Transverse colon (tissue), 4 donors: ENCODE results near the gene TWF2. TPM values are rescaled to one million over a fixed set of nuclear protein-coding genes. Genes with fewer than 3 reads are reported as not detected.
A peak's percentile ranks its signal among the peaks of the same experiment; 100 is the strongest.

Experiments
- DNase-seq: peaks from one replicate; pipeline ENCODE4 v3.0.0-alpha.2; 2019
- H3K27ac ChIP-seq, 4 donors: fragments of 200-600 bp; sonication (generic); 2 replicates each; pipeline ENCODE4 v1.5.1; 2016 to 2018; ENCODE audit warnings: inconsistent platforms in 4 of 4
- H3K27me3 ChIP-seq: fragments of 200-600 bp; sonication (generic); 2 replicates; pipeline ENCODE4 v1.5.1; 2017; ENCODE audit warnings: inconsistent platforms
- H3K36me3 ChIP-seq, 4 donors: fragments of 200-600 bp; sonication (generic); 2 replicates each; pipeline ENCODE4 v1.5.1; 2017 to 2019; ENCODE audit warnings: inconsistent platforms in 4 of 4
- H3K4me1 ChIP-seq, 4 donors: fragments of 200-600 bp; sonication (generic); 2 replicates each; pipeline ENCODE4 v1.5.1; 2017 to 2020; ENCODE audit warnings: inconsistent platforms in 4 of 4
- H3K4me3 ChIP-seq, 4 donors: fragments of 200-600 bp; sonication (generic); 1 replicate in 1 of 4; 2 replicates in 3 of 4; pipeline versions ENCODE4 v1.5.1 to v1.6.1; 2017 to 2019; ENCODE audit warnings: inconsistent platforms in 4 of 4
- H3K9me3 ChIP-seq, 2 donors: fragments of 200-600 bp; sonication (generic); 2 replicates each; pipeline ENCODE4 v1.5.1; 2017 to 2019; ENCODE audit warnings: inconsistent platforms in 2 of 2
- CTCF ChIP-seq, 5 experiments: fragments of 200-600 bp in 3 of 5; fragments of 450-650 bp in 2 of 5; sonication (generic) in 3 of 5; IDR thresholded peaks; 1 replicate in 2 of 5; 2 replicates in 3 of 5; pipeline ENCODE4 v1.5.1; 2016 to 2017; ENCODE audit warnings: antibody characterized with exemption in 5 of 5, inconsistent platforms in 3 of 5, mild to moderate bottlenecking in 2 of 5, moderate library complexity in 1 of 5
- EP300 ChIP-seq: sonication (generic); formaldehyde crosslinking; IDR thresholded peaks from one replicate; pipeline ENCODE4 v1.6.1; 2017; ENCODE audit warnings: antibody characterized with exemption, low read depth
- POLR2A ChIP-seq: fragments of 450-650 bp; IDR thresholded peaks from one replicate; pipeline ENCODE4 v1.6.1; 2016; ENCODE audit warnings: antibody characterized with exemption, mild to moderate bottlenecking, moderate library complexity
- POLR2AphosphoS5 ChIP-seq, 3 donors: sonication (generic); formaldehyde crosslinking; IDR thresholded peaks; one replicate each; pipeline ENCODE4 v1.6.1; 2016; ENCODE audit warnings: antibody characterized with exemption in 3 of 3
- WGBS, 2 donors: methylation state at CpG; one replicate each; pipeline ENCODE4 v1.1.5; 2018; ENCODE audit warnings: low coverage in 1 of 2; 5-methylcytosine and 5-hydroxymethylcytosine counted together
- in situ Hi-C, 4 donors: fragments of 200-750 bp; cut with MboI; loops; one replicate each; pipeline versions ENCODE4 v1.15.0 to v1.15.1; 2017; ENCODE audit warnings: low sequenced_read_pairs in 3 of 4, low pct_ligation_motif_present in 1 of 4, low pct_unique_long_range_greater_than_20kb in 1 of 4
- intact Hi-C: fragments of 100-400 bp; cut with DNase I; formaldehyde crosslinking; loops from one replicate; pipeline ENCODE4 v1.15.1; 2023; ENCODE audit warnings: low total_unique reads
- total RNA-seq, 4 donors: library from RNA; depleted of rRNA; stranded (reverse); fragments of >200 nt; gene quantifications; one replicate each; pipeline ENCODE4 v1.1.0, GENCODE V29; 2016

Gene TWF2
- total RNA-seq, 4 donors from 2014 or later, result 29.9 to 82.7 (median 61.0) TPM

GRCh38 chr3:52218937-52219650 is 19.9 kb downstream of the TWF2 start:
- peak overlapping the region in 3 of 4 donors; percentile 8 to 87 (median 87) for H3K27ac ChIP-seq
- intact Hi-C loops, result loop anchor here (2.0 kb wide), 1 partner anchor 118 kb away; no protein-coding TSS in a partner anchor

GRCh38 chr3:52218454-52218853 is 20.5 kb downstream of the TWF2 start:
- in situ Hi-C loops (loop anchor here in 1 of 4 donors (5.0 kb wide), 1 partner anchor 124 kb away; no protein-coding TSS in a partner anchor), intact Hi-C loops (loop anchor here (2.0 kb wide), 1 partner anchor 118 kb away; no protein-coding TSS in a partner anchor)
- TF ChIP-seq POLR2AphosphoS5 (IDR thresholded peaks at IDR 0.05), result no peak
- DNase-seq, result peak; percentile 40
- H3K4me3 ChIP-seq, result no peak overlapping the region
- peaks cover 0 to 17% (median 7%) of the 10 kb centered on the region in 4 donors for H3K36me3 ChIP-seq
- no peaks in the 10 kb centered on the region for H3K9me3 ChIP-seq
- H3K27me3 ChIP-seq, result no peaks in the 10 kb centered on the region
- peaks cover 23 to 41% (median 30%) of the 10 kb centered on the region in 4 donors for H3K4me1 ChIP-seq
- WGBS, 2 donors, result 75% methylated on average over 8 of the region's 12 CpGs; no CpG with 5 or more reads in 1 of the 2 donors
- peak overlapping the region; percentile 81 to 88 (median 87) for H3K27ac ChIP-seq

More at GRCh38 chr3:52218937-52219650, 19.9 kb downstream of the TWF2 start:
- Histone ChIP-seq H3K4me3 (no peak overlapping the region), H3K27me3 (no peaks in the 10 kb centered on the region), H3K4me1 (peaks cover 23 to 41% (median 30%) of the 10 kb centered on the region in 4 donors), H3K9me3 (no peaks in the 10 kb centered on the region), H3K36me3 (peaks cover 0 to 11% (median 4%) of the 10 kb centered on the region in 4 donors)
- DNase-seq, result no peak
- 73% methylated on average over 6 of the region's 6 CpGs; no CpG with 5 or more reads in 1 of the 2 donors for WGBS, 2 donors
- in situ Hi-C loops, result loop anchor here in 1 of 4 donors (5.0 kb wide), 1 partner anchor 123 kb away; no protein-coding TSS in a partner anchor
- TF ChIP-seq EP300, result no peak
- TF ChIP-seq POLR2A, result no peak
- TF ChIP-seq POLR2AphosphoS5 (IDR thresholded peaks at IDR 0.05), result no peak
- TF ChIP-seq CTCF (IDR thresholded peaks at IDR 0.05), result no peak

- H3K9me3 ChIP-seq, result no peaks in the 10 kb centered on the region
- 77 to 100% methylated on average over 1 to 3 of the region's 3 CpGs for WGBS, 2 donors
These were observed 20.9 kb downstream of the TWF2 start for GRCh38 chr3:52218026-52218425.

GRCh38 chr3:52217409-52217805 is 21.6 kb downstream of the TWF2 start:
- TF ChIP-seq POLR2AphosphoS5 (IDR thresholded peaks at IDR 0.05), result no peak
- TF ChIP-seq POLR2A, result peak; percentile 7
- intact Hi-C loops, result no loop called here
- Histone ChIP-seq H3K9me3 (no peaks in the 10 kb centered on the region), H3K36me3 (peaks cover 0 to 28% (median 13%) of the 10 kb centered on the region in 4 donors), H3K27me3 (no peaks in the 10 kb centered on the region), H3K4me3 (no peak overlapping the region), H3K4me1 (peaks cover 23 to 41% (median 30%) of the 10 kb centered on the region in 4 donors), H3K27ac (peak overlapping the region; percentile 81 to 88 (median 87))
- no peak for DNase-seq
- 53% methylated on average over 10 of the region's 10 CpGs; no CpG with 5 or more reads in 1 of the 2 donors for WGBS, 2 donors
- in situ Hi-C loops, result loop anchor here in 1 of 4 donors (5.0 kb wide), 1 partner anchor 125 kb away; no protein-coding TSS in a partner anchor

More at GRCh38 chr3:52218026-52218425, 20.9 kb downstream of the TWF2 start:
- TF ChIP-seq POLR2AphosphoS5 (IDR thresholded peaks at IDR 0.05), result no peak
- TF ChIP-seq CTCF (IDR thresholded peaks at IDR 0.05), result no peak
- TF ChIP-seq EP300, result no peak
- TF ChIP-seq POLR2A, result no peak
- no peaks in the 10 kb centered on the region for H3K27me3 ChIP-seq
- no peak for DNase-seq
- intact Hi-C loops, result loop anchor here (2.0 kb wide), 1 partner anchor 119 kb away; no protein-coding TSS in a partner anchor
- H3K4me3 ChIP-seq, result no peak overlapping the region
- peaks cover 23 to 41% (median 30%) of the 10 kb centered on the region in 4 donors for H3K4me1 ChIP-seq
- peak overlapping the region; percentile 81 to 88 (median 87) for H3K27ac ChIP-seq
- H3K36me3 ChIP-seq, result peaks cover 0 to 22% (median 9%) of the 10 kb centered on the region in 4 donors
- in situ Hi-C loops, result loop anchor here in 1 of 4 donors (5.0 kb wide), 1 partner anchor 124 kb away; no protein-coding TSS in a partner anchor
